Spleen (tissue), 7 donors: ENCODE data around the gene CTDP1.

Source experiments
- POLR2A ChIP-seq, 3 donors: fragments of 450-650 bp; IDR thresholded peaks; one replicate each; pipeline ENCODE4 v1.5.1; 2017; ENCODE audit warnings: antibody characterized with exemption in 3 of 3, mild to moderate bottlenecking in 1 of 3
- POLR2AphosphoS5 ChIP-seq, 3 donors: sonication (generic); formaldehyde crosslinking; IDR thresholded peaks; one replicate each; pipeline ENCODE4 v1.5.1; 2017; ENCODE audit warnings: antibody characterized with exemption in 3 of 3
- TF ChIP-seq, protein P1 (sequence below), 11 experiments: fragments of 200-600 bp in 7 of 11; fragments of 450-650 bp in 4 of 11; sonication (generic) in 4 of 11; IDR thresholded peaks in 8 of 11; conservative IDR thresholded peaks in 3 of 11; 1 replicate in 7 of 11; 2 replicates in 4 of 11; pipeline versions ENCODE4 v1.4.0 to v1.8.0; 2016 to 2021; ENCODE audit warnings: antibody characterized with exemption in 11 of 11, inconsistent platforms in 4 of 11, mild to moderate bottlenecking in 1 of 11
- donor health status: DM: no; HTN: no; CAD: no; lungs with moderate emphysema.
- donor health status: DM: no; HTN: no; CAD: no.
- donor health status: DM: no; HTN: no; CAD: no.

DNA sequence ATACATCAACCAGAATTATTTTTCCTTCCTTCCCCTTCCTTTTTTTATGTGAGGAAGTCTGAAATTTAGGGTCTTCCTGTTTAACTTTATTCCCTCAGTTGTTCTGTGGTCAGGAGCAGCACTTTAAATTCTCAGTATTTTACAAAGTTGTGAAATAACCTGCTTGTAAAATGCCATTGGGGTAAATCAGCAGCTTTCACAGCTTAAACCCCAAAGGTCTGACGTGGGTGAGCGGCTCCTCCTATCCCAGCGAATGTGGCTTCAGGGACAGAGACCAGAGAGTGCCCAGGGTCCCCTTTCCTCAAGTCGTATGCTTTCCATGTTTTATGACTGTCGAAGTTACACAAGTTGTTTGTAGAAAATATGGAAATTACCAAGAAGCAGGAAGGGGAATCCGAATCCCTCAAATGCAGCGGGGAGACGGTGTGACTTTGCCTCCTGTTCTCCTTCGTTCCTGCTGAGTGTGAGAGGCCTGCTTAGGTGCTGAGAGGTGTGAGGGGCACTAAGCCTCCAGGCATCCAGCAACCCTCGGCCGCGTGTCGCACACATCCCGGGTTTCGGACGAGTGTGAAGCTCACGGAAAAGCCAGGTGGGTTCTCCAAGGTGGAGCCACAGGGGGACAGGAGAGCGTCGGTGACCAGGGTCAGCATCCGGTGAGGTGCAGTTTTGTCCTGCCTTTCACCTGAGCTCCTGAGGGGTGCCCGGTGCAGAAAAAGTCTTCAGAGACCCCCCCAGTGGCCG is 107.4 kb downstream of the CTDP1 start:
- no peak for TF ChIP-seq POLR2A (IDR thresholded peaks at IDR 0.05)
- TF ChIP-seq, protein P1, sequence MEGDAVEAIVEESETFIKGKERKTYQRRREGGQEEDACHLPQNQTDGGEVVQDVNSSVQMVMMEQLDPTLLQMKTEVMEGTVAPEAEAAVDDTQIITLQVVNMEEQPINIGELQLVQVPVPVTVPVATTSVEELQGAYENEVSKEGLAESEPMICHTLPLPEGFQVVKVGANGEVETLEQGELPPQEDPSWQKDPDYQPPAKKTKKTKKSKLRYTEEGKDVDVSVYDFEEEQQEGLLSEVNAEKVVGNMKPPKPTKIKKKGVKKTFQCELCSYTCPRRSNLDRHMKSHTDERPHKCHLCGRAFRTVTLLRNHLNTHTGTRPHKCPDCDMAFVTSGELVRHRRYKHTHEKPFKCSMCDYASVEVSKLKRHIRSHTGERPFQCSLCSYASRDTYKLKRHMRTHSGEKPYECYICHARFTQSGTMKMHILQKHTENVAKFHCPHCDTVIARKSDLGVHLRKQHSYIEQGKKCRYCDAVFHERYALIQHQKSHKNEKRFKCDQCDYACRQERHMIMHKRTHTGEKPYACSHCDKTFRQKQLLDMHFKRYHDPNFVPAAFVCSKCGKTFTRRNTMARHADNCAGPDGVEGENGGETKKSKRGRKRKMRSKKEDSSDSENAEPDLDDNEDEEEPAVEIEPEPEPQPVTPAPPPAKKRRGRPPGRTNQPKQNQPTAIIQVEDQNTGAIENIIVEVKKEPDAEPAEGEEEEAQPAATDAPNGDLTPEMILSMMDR (IDR thresholded peaks at IDR 0.05 in 8 of 11, conservative IDR thresholded peaks at IDR 0.05 in 3 of 11): no peak
- TF ChIP-seq POLR2AphosphoS5 (IDR thresholded peaks at IDR 0.05): no peak
